ENCODE measurements around the gene ACBD6.
A peak's percentile ranks its signal among the peaks of the same experiment; 100 is the strongest.
"Not testable (repeated sequence)": the region's sequence is repeated elsewhere in the genome, so short reads cannot be mapped to it uniquely, and the experiment has no call there.

ACBD6 gene

GRCh38 chr1:180425952-180426351, 76.4 kb downstream of the ACBD6 start:
- peaks cover 5% of the 10 kb centered on the region; the same call in 1 of the 2 replicates for H3K36me3 ChIP-seq
- H3K27ac ChIP-seq: no peak overlapping the region
- no peak overlapping the region for H3K4me3 ChIP-seq (ENCODE audit: low read depth, low read length)
- no peaks in the 10 kb centered on the region for H3K27me3 ChIP-seq (ENCODE audit: insufficient read depth, low read depth, severe bottlenecking)
- no peak for TF ChIP-seq CTCF (IDR thresholded peaks at IDR 0.05; ENCODE audit: low read depth, low read length)
- no peak for DNase-seq
- H3K9me3 ChIP-seq (ENCODE audit: severe bottlenecking): no peaks in the 10 kb centered on the region

GRCh38 chr1:180424848-180425457, 77.4 kb downstream of the ACBD6 start:
- TF ChIP-seq CTCF (IDR thresholded peaks at IDR 0.05; ENCODE audit: low read depth, low read length): no peak
- no peaks in the 10 kb centered on the region for H3K27me3 ChIP-seq (ENCODE audit: insufficient read depth, low read depth, severe bottlenecking)
- no peak overlapping the region for H3K4me3 ChIP-seq (ENCODE audit: low read depth, low read length)
- no peak overlapping the region for H3K27ac ChIP-seq
- H3K9me3 ChIP-seq (ENCODE audit: severe bottlenecking): no peaks in the 10 kb centered on the region
- peaks cover 5% of the 10 kb centered on the region; the same call in 1 of the 2 replicates for H3K36me3 ChIP-seq
- peak; percentile 21 for DNase-seq

- no peak for TF ChIP-seq CTCF (IDR thresholded peaks at IDR 0.05; ENCODE audit: low read depth, low read length)
- Histone ChIP-seq H3K27me3 (ENCODE audit: insufficient read depth, low read depth, severe bottlenecking) (no peaks in the 10 kb centered on the region), H3K4me3 (ENCODE audit: low read depth, low read length) (no peak overlapping the region), H3K27ac (no peak overlapping the region), H3K9me3 (ENCODE audit: severe bottlenecking) (no peaks in the 10 kb centered on the region), H3K36me3 (no peaks in the 10 kb centered on the region)
- DNase-seq: no peak
Measured at GRCh38 chr1:180421614-180422013, 80.8 kb downstream of the ACBD6 start.

GRCh38 chr1:180421145-180421544, 81.2 kb downstream of the ACBD6 start:
- H3K36me3 ChIP-seq; H3K27ac ChIP-seq; H3K4me3 ChIP-seq (ENCODE audit: low read depth, low read length); DNase-seq; H3K9me3 ChIP-seq (ENCODE audit: severe bottlenecking); H3K27me3 ChIP-seq (ENCODE audit: insufficient read depth, low read depth, severe bottlenecking): not testable (repeated sequence)

GRCh38 chr1:180415985-180416633, 86.3 kb downstream of the ACBD6 start:
- H3K4me3 ChIP-seq (ENCODE audit: low read depth, low read length): no peak overlapping the region
- DNase-seq: no peak
- no peaks in the 10 kb centered on the region for H3K9me3 ChIP-seq (ENCODE audit: severe bottlenecking)
- no peak overlapping the region for H3K27ac ChIP-seq
- no peaks in the 10 kb centered on the region for H3K27me3 ChIP-seq (ENCODE audit: insufficient read depth, low read depth, severe bottlenecking)
- peak; percentile 31 for TF ChIP-seq CTCF (IDR thresholded peaks at IDR 0.05; ENCODE audit: low read depth, low read length)
- H3K36me3 ChIP-seq: peaks cover 18% of the 10 kb centered on the region

- Histone ChIP-seq H3K27me3 (ENCODE audit: insufficient read depth, low read depth, severe bottlenecking) (no peaks in the 10 kb centered on the region), H3K9me3 (ENCODE audit: severe bottlenecking) (no peaks in the 10 kb centered on the region), H3K36me3 (peaks cover 25% of the 10 kb centered on the region), H3K27ac (no peak overlapping the region), H3K4me3 (ENCODE audit: low read depth, low read length) (no peak overlapping the region)
- TF ChIP-seq CTCF (IDR thresholded peaks at IDR 0.05; ENCODE audit: low read depth, low read length): no peak
- DNase-seq: no peak
Measured at GRCh38 chr1:180415236-180415848, 87.0 kb downstream of the ACBD6 start.

Data from WERI-Rb-1 (cell line).